ENCODE results near the gene SRP9.

Gene SRP9

GRCh38 chr1:225777583-225778336 lies at the start of gene SRP9:
Gene SRP9 (plus strand): TSS chr1:225777826. CDS start chr1:225777941, 115 bp downstream.
- DNase-seq (ENCODE audit: low read depth, low spot score): peak; percentile 100

GRCh38 chr1:225731491-225731890 lies 46.1 kb upstream of the SRP9 start:
- DNase-seq (ENCODE audit: low read depth, low spot score): no peak

GRCh38 chr1:225733254-225733653 lies 44.4 kb upstream of the SRP9 start:
- no peak for DNase-seq (ENCODE audit: low read depth, low spot score)

GRCh38 chr1:225735252-225736149 lies 42.1 kb upstream of the SRP9 start:
- DNase-seq (ENCODE audit: low read depth, low spot score): peak; percentile 94

- DNase-seq (ENCODE audit: low read depth, low spot score): no peak
Measured at GRCh38 chr1:225736437-225737098, 41.1 kb upstream of the SRP9 start.

- DNase-seq (ENCODE audit: low read depth, low spot score): no peak
Measured at GRCh38 chr1:225737161-225737560, 40.5 kb upstream of the SRP9 start.

GRCh38 chr1:225737866-225738265 lies 39.8 kb upstream of the SRP9 start:
- DNase-seq (ENCODE audit: low read depth, low spot score): no peak

GRCh38 chr1:225738763-225739162 lies 38.9 kb upstream of the SRP9 start:
- no peak for DNase-seq (ENCODE audit: low read depth, low spot score)

- no peak for DNase-seq (ENCODE audit: low read depth, low spot score)
Measured at GRCh38 chr1:225739542-225740107, 38.0 kb upstream of the SRP9 start.

- DNase-seq (ENCODE audit: low read depth, low spot score): no peak
Measured at GRCh38 chr1:225744745-225745144, 32.9 kb upstream of the SRP9 start.

- DNase-seq (ENCODE audit: low read depth, low spot score): no peak
Measured at GRCh38 chr1:225745273-225745672, 32.4 kb upstream of the SRP9 start.

GRCh38 chr1:225746361-225747179 lies 31.1 kb upstream of the SRP9 start:
- peak; percentile 93 for DNase-seq (ENCODE audit: low read depth, low spot score)

- no peak for DNase-seq (ENCODE audit: low read depth, low spot score)
Measured at GRCh38 chr1:225747566-225747965, 30.1 kb upstream of the SRP9 start.

GRCh38 chr1:225748529-225748928 lies 29.1 kb upstream of the SRP9 start:
- no peak for DNase-seq (ENCODE audit: low read depth, low spot score)

- no peak for DNase-seq (ENCODE audit: low read depth, low spot score)
Measured at GRCh38 chr1:225749706-225750105, 27.9 kb upstream of the SRP9 start.

GRCh38 chr1:225750420-225750819 lies 27.2 kb upstream of the SRP9 start:
- DNase-seq (ENCODE audit: low read depth, low spot score): no peak

GRCh38 chr1:225750875-225751824 lies 26.5 kb upstream of the SRP9 start:
- no peak for DNase-seq (ENCODE audit: low read depth, low spot score)

- no peak for DNase-seq (ENCODE audit: low read depth, low spot score)
Measured at GRCh38 chr1:225752245-225752644, 25.4 kb upstream of the SRP9 start.

- DNase-seq (ENCODE audit: low read depth, low spot score): peak; percentile 66
Measured at GRCh38 chr1:225754940-225755641, 22.5 kb upstream of the SRP9 start.
